Mesenchymal stem cell (in vitro differentiated cells and primary cell): ENCODE data around the gene GPAM.

Experiments
- DNase-seq: peaks from one replicate; pipeline ENCODE4 v3.0.0-alpha.2; 2013
- H2AFZ ChIP-seq: one replicate; pipeline ENCODE4 v1.6.1; 2013; ENCODE audit warnings: low read depth, mild to moderate bottlenecking, control low read depth, inconsistent platforms, low read length, moderate library complexity
- H2AK5ac ChIP-seq: 2 replicates; pipeline ENCODE4 v1.6.1; 2013; ENCODE audit warnings: low read length, moderate library complexity, mild to moderate bottlenecking, inconsistent platforms; ENCODE audit not compliant: severe bottlenecking
- H2BK120ac ChIP-seq: one replicate; pipeline ENCODE4 v1.6.1; 2013; ENCODE audit warnings: low read depth, mild to moderate bottlenecking, inconsistent platforms, low read length, moderate library complexity
- H2BK12ac ChIP-seq, 2 experiments: one replicate each; pipeline ENCODE4 v1.6.1; 2013; ENCODE audit warnings: inconsistent platforms in 2 of 2, low read length in 2 of 2, mild to moderate bottlenecking in 2 of 2, moderate library complexity in 2 of 2, control low read depth in 1 of 2
- H2BK15ac ChIP-seq: one replicate; pipeline ENCODE4 v1.6.1; 2013; ENCODE audit warnings: mild to moderate bottlenecking, low read depth, inconsistent platforms; ENCODE audit not compliant: poor library complexity, severe bottlenecking
- H2BK5ac ChIP-seq: 2 replicates; pipeline ENCODE4 v1.6.1; 2013; ENCODE audit warnings: low read depth, mild to moderate bottlenecking, low read length, control low read depth, inconsistent platforms; ENCODE audit not compliant: poor library complexity, severe bottlenecking
- H3K14ac ChIP-seq, 2 experiments: one replicate each; pipeline ENCODE4 v1.6.1; 2013; ENCODE audit warnings: inconsistent platforms in 2 of 2, low read length in 2 of 2, control low read depth in 1 of 2, mild to moderate bottlenecking in 1 of 2, moderate library complexity in 1 of 2
- H3K18ac ChIP-seq, 2 experiments: one replicate each; pipeline ENCODE4 v1.6.1; 2013; ENCODE audit warnings: inconsistent platforms in 2 of 2, low read length in 2 of 2, control low read depth in 1 of 2, low read depth in 1 of 2, mild to moderate bottlenecking in 1 of 2
- H3K23ac ChIP-seq, 2 experiments: one replicate each; pipeline ENCODE4 v1.6.1; 2013; ENCODE audit warnings: inconsistent platforms in 2 of 2, low read length in 2 of 2, mild to moderate bottlenecking in 2 of 2, moderate library complexity in 2 of 2, control low read depth in 1 of 2
- H3K27ac ChIP-seq: 2 replicates; pipeline ENCODE4 v1.5.1; 2013; ENCODE audit warnings: mild to moderate bottlenecking, moderate library complexity, low read length, control low read depth, inconsistent platforms; ENCODE audit not compliant: poor library complexity, severe bottlenecking
- H3K27me3 ChIP-seq, 2 experiments: 2 replicates each; pipeline versions ENCODE4 v1.6.1 to v1.7.0; 2013; ENCODE audit warnings: low read length in 2 of 2, mild to moderate bottlenecking in 2 of 2, moderate library complexity in 2 of 2, control low read depth in 1 of 2, inconsistent platforms in 1 of 2; ENCODE audit not compliant: control insufficient read depth in 1 of 2, insufficient read depth in 1 of 2
- H3K36me3 ChIP-seq, 2 experiments: 2 replicates each; pipeline versions ENCODE4 v1.6.1 to v1.7.0; 2013; ENCODE audit warnings: low read length in 2 of 2, control low read depth in 1 of 2, inconsistent platforms in 1 of 2, low read depth in 1 of 2, mild to moderate bottlenecking in 1 of 2; ENCODE audit not compliant: insufficient read depth in 2 of 2, control insufficient read depth in 1 of 2
- H3K4ac ChIP-seq, 2 experiments: one replicate each; pipeline ENCODE4 v1.6.1; 2013; ENCODE audit warnings: inconsistent platforms in 2 of 2, low read length in 2 of 2, mild to moderate bottlenecking in 2 of 2, moderate library complexity in 2 of 2, control low read depth in 1 of 2, low read depth in 1 of 2
- H3K4me1 ChIP-seq: 2 replicates; pipeline ENCODE4 v1.6.1; 2013; ENCODE audit warnings: low read depth, low read length, control low read depth; ENCODE audit not compliant: control insufficient read depth, insufficient read depth
- H3K4me2 ChIP-seq: 2 replicates; pipeline ENCODE4 v1.6.1; 2013; ENCODE audit warnings: low read length, mild to moderate bottlenecking, inconsistent platforms; ENCODE audit not compliant: poor library complexity, severe bottlenecking
- H3K4me3 ChIP-seq, 2 experiments: 2 replicates each; pipeline versions ENCODE4 v1.5.1 to v1.7.0; 2013; ENCODE audit warnings: low read length in 2 of 2, mild to moderate bottlenecking in 2 of 2, control low read depth in 1 of 2, low read depth in 1 of 2; ENCODE audit not compliant: insufficient read depth in 1 of 2
- H3K79me1 ChIP-seq: replicated peaks from 2 replicates; pipeline ENCODE4 v1.6.1; 2013; ENCODE audit warnings: mild to moderate bottlenecking, control low read depth, low read length, inconsistent platforms; ENCODE audit not compliant: poor library complexity, severe bottlenecking
- H3K9ac ChIP-seq: 2 replicates; pipeline ENCODE4 v1.7.0; 2013; ENCODE audit warnings: mild to moderate bottlenecking, low read length, moderate library complexity
- H3K9me3 ChIP-seq: 2 replicates; pipeline ENCODE4 v1.7.0; 2013; ENCODE audit warnings: mild to moderate bottlenecking, low read length; ENCODE audit not compliant: control insufficient read depth
- H4K8ac ChIP-seq: one replicate; pipeline ENCODE4 v1.6.1; 2013; ENCODE audit warnings: inconsistent platforms, mild to moderate bottlenecking, low read length, moderate library complexity
- H4K91ac ChIP-seq: one replicate; pipeline ENCODE4 v1.6.1; 2013; ENCODE audit warnings: mild to moderate bottlenecking, low read length, inconsistent platforms
- WGBS: methylation state at CpG from one replicate; pipeline ENCODE4 v1.1.7; 2013; ENCODE audit warnings: mixed read lengths; 5-methylcytosine and 5-hydroxymethylcytosine counted together

The GPAM gene

GRCh38 chr10:112131996-112132395, 51.6 kb downstream of the GPAM start:
- no peak overlapping the region for H2BK120ac ChIP-seq
- no peak overlapping the region for H3K4me2 ChIP-seq
- H3K36me3 ChIP-seq: no peaks in the 10 kb centered on the region
- H3K9ac ChIP-seq: no peak overlapping the region
- H4K91ac ChIP-seq: no peak overlapping the region
- no peak for DNase-seq
- no peak overlapping the region for H2AK5ac ChIP-seq
- peaks cover 3 to 24% of the 10 kb centered on the region in 2 experiments for H3K27me3 ChIP-seq
- no peak overlapping the region for H3K4me3 ChIP-seq
- no peaks in the 10 kb centered on the region for H3K4me1 ChIP-seq
- H3K18ac ChIP-seq: no peak overlapping the region
- no peak overlapping the region for H2BK12ac ChIP-seq
- no peak overlapping the region for H3K23ac ChIP-seq
- no peak overlapping the region for H2AFZ ChIP-seq
- H3K79me1 ChIP-seq: no peaks in the 10 kb centered on the region
- no peak overlapping the region for H3K27ac ChIP-seq
- H3K9me3 ChIP-seq: no peaks in the 10 kb centered on the region
- H4K8ac ChIP-seq: no peak overlapping the region
- WGBS: 72% methylated on average over 2 of the region's 3 CpGs
- H2BK5ac ChIP-seq: no peak overlapping the region
- H2BK15ac ChIP-seq: no peak overlapping the region
- no peak overlapping the region for H3K4ac ChIP-seq
- no peak overlapping the region for H3K14ac ChIP-seq

- no peak overlapping the region for H2BK120ac ChIP-seq
- no peak overlapping the region for H2AK5ac ChIP-seq
- no peak overlapping the region for H4K8ac ChIP-seq
- no peak overlapping the region for H3K9ac ChIP-seq
- no peaks in the 10 kb centered on the region for H3K79me1 ChIP-seq
- no peaks in the 10 kb centered on the region for H3K9me3 ChIP-seq
- H2BK15ac ChIP-seq: no peak overlapping the region
- no peak overlapping the region for H3K4ac ChIP-seq
- H2BK5ac ChIP-seq: no peak overlapping the region
- H3K4me2 ChIP-seq: no peak overlapping the region
- WGBS: 70% methylated on average over 11 of the region's 11 CpGs
- H3K14ac ChIP-seq: no peak overlapping the region
- H3K27ac ChIP-seq: no peak overlapping the region
- no peak overlapping the region for H4K91ac ChIP-seq
- H3K18ac ChIP-seq: no peak overlapping the region
- H3K4me1 ChIP-seq: no peaks in the 10 kb centered on the region
- H2BK12ac ChIP-seq: no peak overlapping the region
- no peaks in the 10 kb centered on the region for H3K36me3 ChIP-seq
- DNase-seq: no peak
- H3K4me3 ChIP-seq: no peak overlapping the region
- H3K27me3 ChIP-seq: peaks cover 3 to 29% of the 10 kb centered on the region in 2 experiments
- H2AFZ ChIP-seq: no peak overlapping the region
- H3K23ac ChIP-seq: no peak overlapping the region
These were observed 52.2 kb downstream of the GPAM start for GRCh38 chr10:112131346-112131745.

- H2BK12ac ChIP-seq: no peak overlapping the region
- H3K27ac ChIP-seq: no peak overlapping the region
- H2BK120ac ChIP-seq: no peak overlapping the region
- H2AFZ ChIP-seq: no peak overlapping the region
- H2BK15ac ChIP-seq: no peak overlapping the region
- H3K14ac ChIP-seq: no peak overlapping the region
- H3K4ac ChIP-seq: no peak overlapping the region
- H2AK5ac ChIP-seq: no peak overlapping the region
- H3K23ac ChIP-seq: no peak overlapping the region
- no peak overlapping the region for H3K9ac ChIP-seq
- H3K79me1 ChIP-seq: no peaks in the 10 kb centered on the region
- no peak overlapping the region for H3K4me3 ChIP-seq
- DNase-seq: no peak
- H3K27me3 ChIP-seq: peaks cover 0 to 21% of the 10 kb centered on the region in 2 experiments
- no peak overlapping the region for H3K4me2 ChIP-seq
- H3K18ac ChIP-seq: no peak overlapping the region
- no peak overlapping the region for H2BK5ac ChIP-seq
- no peak overlapping the region for H4K8ac ChIP-seq
- H3K4me1 ChIP-seq: no peaks in the 10 kb centered on the region
- no peak overlapping the region for H4K91ac ChIP-seq
- H3K9me3 ChIP-seq: no peaks in the 10 kb centered on the region
- WGBS: 87% methylated on average over 5 of the region's 5 CpGs
- no peaks in the 10 kb centered on the region for H3K36me3 ChIP-seq
These were observed 56.7 kb downstream of the GPAM start for GRCh38 chr10:112126901-112127300.

- Histone ChIP-seq H3K9ac (no peak overlapping the region), H3K4me3 (no peak overlapping the region), H3K4me1 (no peaks in the 10 kb centered on the region), H2AFZ (no peak overlapping the region), H3K4me2 (no peak overlapping the region), H2BK15ac (no peak overlapping the region), H3K18ac (no peak overlapping the region), H3K14ac (no peak overlapping the region), H2AK5ac (no peak overlapping the region), H3K27ac (no peak overlapping the region), H3K36me3 (no peaks in the 10 kb centered on the region), H4K8ac (no peak overlapping the region), H3K9me3 (no peaks in the 10 kb centered on the region), H3K27me3 (peaks cover 0 to 22% of the 10 kb centered on the region in 2 experiments), H3K23ac (no peak overlapping the region), H2BK120ac (no peak overlapping the region), H4K91ac (no peak overlapping the region), H2BK5ac (no peak overlapping the region), H3K79me1 (no peaks in the 10 kb centered on the region), H2BK12ac (no peak overlapping the region), H3K4ac (no peak overlapping the region)
- DNase-seq: no peak
- WGBS: 86% methylated on average over 5 of the region's 5 CpGs
These were observed 57.4 kb downstream of the GPAM start for GRCh38 chr10:112126172-112126571.
